Endodermal cell (in vitro differentiated cells): ENCODE data around the gene TGM1. TPM values are rescaled to one million over a fixed set of nuclear protein-coding genes. Genes with fewer than 3 reads are reported as not detected.
A peak's percentile ranks its signal among the peaks of the same experiment; 100 is the strongest.

Source experiments
- DNase-seq: peaks from one replicate; pipeline ENCODE4 v3.0.0-alpha.2; 2017
- H3K27ac ChIP-seq: 2 replicates; pipeline ENCODE4 v1.5.1; 2013; ENCODE audit warnings: mild to moderate bottlenecking, low read depth, low read length, moderate library complexity
- H3K27me3 ChIP-seq: 2 replicates; pipeline ENCODE4 v1.6.1; 2013; ENCODE audit warnings: mild to moderate bottlenecking, low read length, moderate library complexity; ENCODE audit not compliant: insufficient read depth, control insufficient read depth, poor library complexity, severe bottlenecking
- H3K36me3 ChIP-seq: 2 replicates; pipeline ENCODE4 v1.7.0; 2013; ENCODE audit warnings: mild to moderate bottlenecking, low read length, moderate library complexity; ENCODE audit not compliant: control insufficient read depth, insufficient read depth
- H3K4me1 ChIP-seq: one replicate; pipeline ENCODE4 v1.7.0; 2013; ENCODE audit warnings: low read length; ENCODE audit not compliant: control insufficient read depth, insufficient read depth
- H3K4me3 ChIP-seq: 2 replicates; pipeline ENCODE4 v1.5.1; 2013; ENCODE audit warnings: mild to moderate bottlenecking, low read length, moderate library complexity
- H3K9ac ChIP-seq: 2 replicates; pipeline ENCODE4 v1.6.1; 2013; ENCODE audit warnings: mild to moderate bottlenecking, low read length, moderate library complexity; ENCODE audit not compliant: poor library complexity, severe bottlenecking; ENCODE audit errors: extremely low read depth
- H3K9me3 ChIP-seq: 2 replicates; pipeline ENCODE4 v1.6.1; 2013; ENCODE audit warnings: mild to moderate bottlenecking, low read length, moderate library complexity; ENCODE audit not compliant: control insufficient read depth
- H3K27ac Mint-ChIP-seq: 2 replicates; pipeline ENCODE4 v1.8.0; 2020; ENCODE audit warnings: mixed read lengths
- H3K27me3 Mint-ChIP-seq: 2 replicates; pipeline ENCODE4 v1.8.0; 2021; ENCODE audit warnings: mild to moderate bottlenecking, mixed read lengths; ENCODE audit not compliant: insufficient read depth
- H3K36me3 Mint-ChIP-seq: 2 replicates; pipeline ENCODE4 v1.8.0; 2020; ENCODE audit warnings: low read depth, mixed read lengths
- H3K4me1 Mint-ChIP-seq: 2 replicates; pipeline ENCODE4 v1.8.0; 2020; ENCODE audit warnings: mixed read lengths
- H3K4me3 Mint-ChIP-seq: 2 replicates; pipeline ENCODE4 v1.8.0; 2020; ENCODE audit warnings: mild to moderate bottlenecking, moderate library complexity, mixed read lengths
- H3K9me3 Mint-ChIP-seq: 2 replicates; pipeline ENCODE4 v1.8.0; 2020; ENCODE audit warnings: mild to moderate bottlenecking, mixed read lengths
- CTCF ChIP-seq: fragments of 200-600 bp; sonication (generic); conservative IDR thresholded peaks from 2 replicates; pipeline ENCODE4 v1.5.0; 2021; ENCODE audit warnings: antibody characterized with exemption, mild to moderate bottlenecking
- whole genome bisulfite sequencing, 2 experiments: methylation state at CpG; one replicate each; pipeline versions ENCODE4 v1.1.5 to v1.1.7; 2013; ENCODE audit warnings: missing lambda C conversion rate in 2 of 2, mixed read lengths in 1 of 2; ENCODE audit not compliant: insufficient coverage in 1 of 2, insufficient read length in 1 of 2; 5-methylcytosine and 5-hydroxymethylcytosine counted together
- total RNA-seq, 2 donors: library from RNA; stranded (reverse); fragmentation: NEBNext Ultra II Directional in 1 of 2; extraction: Animal tissue kit (Norgen Biotek cat#: 25700) in 1 of 2; gene quantifications; 2 replicates in 1 of 2; 3 replicates in 1 of 2; pipeline ENCODE4 v1.2.1, GENCODE V29; 2021

The TGM1 gene
- total RNA-seq, 2 donors from 2014 or later: 1.6 to 3.4 TPM

- Mint-ChIP-seq H3K36me3 (peaks cover 18% of the 10 kb centered on the region), H3K27me3 (no peaks in the 10 kb centered on the region), H3K4me3 (peak within 1 kb of the TSS; percentile 92), H3K27ac (peak within 1 kb of the TSS; percentile 96), H3K4me1 (peaks cover 16% of the 10 kb centered on the region), H3K9me3 (no peaks in the 10 kb centered on the region)
- 2% methylated on average over 13 to 38 of the region's 40 CpGs for WGBS, 2 experiments
- Histone ChIP-seq H3K9ac (peak within 1 kb of the TSS; percentile 42), H3K27me3 (no peaks in the 10 kb centered on the region), H3K4me1 (peaks cover 3% of the 10 kb centered on the region), H3K9me3 (no peaks in the 10 kb centered on the region), H3K36me3 (peaks cover 23% of the 10 kb centered on the region), H3K4me3 (peak within 1 kb of the TSS; percentile 86), H3K27ac (no peak within 1 kb of the TSS)
- peak; percentile 75 for TF ChIP-seq CTCF
- peak; percentile 92 for DNase-seq
These were observed 47.3 kb downstream of the TGM1 start, which contains the start of gene MDP1 for GRCh38 chr14:24215495-24216344. Gene MDP1 (minus strand): TSS chr14:24216066. CDS start chr14:24215955, 111 bp downstream.

- peaks cover 33% of the 10 kb centered on the region for H3K36me3 Mint-ChIP-seq
- peaks cover 39% of the 10 kb centered on the region for H3K36me3 ChIP-seq
- H3K9ac ChIP-seq: peak overlapping the region; percentile 79
- H3K9me3 Mint-ChIP-seq: no peaks in the 10 kb centered on the region
- peak overlapping the region; percentile 99 for H3K27ac Mint-ChIP-seq
- peak overlapping the region; percentile 85 for H3K4me3 ChIP-seq
- 90 to 93% methylated on average over 5 to 7 of the region's 7 CpGs for WGBS, 2 experiments
- peaks cover 3% of the 10 kb centered on the region for H3K4me1 ChIP-seq
- H3K9me3 ChIP-seq: no peaks in the 10 kb centered on the region
- no peak for DNase-seq
- no peak for TF ChIP-seq CTCF
- H3K4me1 Mint-ChIP-seq: peaks cover 16% of the 10 kb centered on the region
- no peaks in the 10 kb centered on the region for H3K27me3 ChIP-seq
- H3K27ac ChIP-seq: no peak overlapping the region
- H3K4me3 Mint-ChIP-seq: peak overlapping the region; percentile 92
- no peaks in the 10 kb centered on the region for H3K27me3 Mint-ChIP-seq
These were observed 48.9 kb downstream of the TGM1 start for GRCh38 chr14:24213866-24214662.
